SIG-M5 (cell line): Measurements from ENCODE around the gene CYP8B1.

Experiments
- DNase-seq: peaks from one replicate; lab custom pipeline; 2025; lab: John Stamatoyannopoulos, UW

The CYP8B1 gene

GRCh38 chr3:42823351-42823750, 52.3 kb downstream of the CYP8B1 start:
- DNase-seq, result no peak

GRCh38 chr3:42822828-42823227, 52.9 kb downstream of the CYP8B1 start:
- no peak for DNase-seq
